Measurements from ENCODE around the gene XAB2.

GRCh38 chr19:7640803-7641202, 11.5 kb upstream of the XAB2 start:
- TF ChIP-seq POLR2A (IDR thresholded peaks at IDR 0.05; ENCODE audit: low read depth, low read length) (no peak), TAF1 (IDR thresholded peaks at IDR 0.05; ENCODE audit: borderline replicate concordance, low read depth, low read length) (no peak), POLR2AphosphoS5 (IDR thresholded peaks at IDR 0.05; ENCODE audit: low read depth, low read length) (no peak)
